ENCODE results near the gene RAC3.

RAC3 gene

DNA sequence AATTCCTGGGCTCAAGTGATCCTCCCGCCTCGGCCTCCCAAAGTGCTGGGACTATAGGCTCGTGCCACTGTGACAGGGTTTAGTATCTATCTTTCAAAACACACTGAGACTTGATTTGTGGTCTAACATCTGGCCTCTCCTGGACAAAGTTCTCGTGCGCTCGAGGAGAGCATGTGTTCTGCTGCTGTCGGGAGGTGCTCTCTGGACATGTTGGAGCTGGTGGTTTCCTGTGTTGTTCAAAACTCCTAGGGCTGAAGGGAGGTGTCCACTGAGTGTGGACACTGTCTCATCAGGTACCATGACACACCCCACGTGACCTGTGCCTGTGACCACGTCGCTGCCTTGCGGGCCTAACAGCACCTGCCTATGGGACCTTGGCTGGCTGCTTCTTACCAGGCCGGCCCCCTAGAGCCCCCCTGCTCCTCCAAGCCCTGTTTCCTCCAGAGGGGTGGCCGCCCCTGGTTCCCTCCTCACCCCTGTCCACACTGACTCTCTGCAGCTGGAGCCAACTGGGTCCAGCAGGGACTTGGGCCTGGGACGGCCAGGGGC is 14.5 kb downstream of the RAC3 start:
- DNase-seq, result no peak

DNA sequence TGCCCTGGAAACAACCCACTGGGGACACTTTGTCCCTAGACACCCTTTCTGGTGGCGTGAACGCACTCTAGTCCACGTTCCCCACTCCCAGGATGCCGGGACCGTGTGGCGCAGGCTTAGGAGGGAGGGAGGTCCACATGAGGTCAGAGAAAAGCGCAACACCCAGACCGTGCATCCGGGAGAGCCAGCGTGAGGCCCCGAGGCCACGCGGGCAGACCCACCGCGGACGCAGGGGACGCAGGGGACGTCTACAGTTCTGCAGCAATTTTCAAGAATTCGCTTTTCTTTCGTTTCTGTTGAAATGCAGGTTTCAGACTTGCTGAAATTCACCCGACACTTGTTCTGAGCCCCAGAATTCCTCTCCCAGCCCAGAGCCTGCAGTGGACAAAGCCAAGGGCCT is 15.4 kb downstream of the RAC3 start:
- DNase-seq, result no peak

DNA sequence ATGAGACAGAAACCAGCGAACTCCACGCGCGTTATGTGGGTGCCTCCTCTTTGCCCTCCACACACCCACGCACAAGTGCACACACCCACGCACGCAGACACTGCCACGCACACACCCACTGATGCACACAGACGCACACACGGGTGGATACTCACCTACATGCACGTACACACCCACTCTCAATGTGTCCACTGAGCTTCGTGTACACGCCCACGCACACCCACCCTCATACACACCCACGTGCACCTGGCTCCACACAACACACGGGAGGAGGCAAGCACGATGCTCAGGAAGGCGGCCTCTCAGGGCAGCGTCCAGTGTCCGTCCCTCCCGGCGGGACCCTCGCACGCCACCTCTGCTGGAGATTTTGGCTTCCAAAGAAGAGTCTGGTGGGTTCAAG is 15.9 kb downstream of the RAC3 start:
- DNase-seq, result no peak

DNA sequence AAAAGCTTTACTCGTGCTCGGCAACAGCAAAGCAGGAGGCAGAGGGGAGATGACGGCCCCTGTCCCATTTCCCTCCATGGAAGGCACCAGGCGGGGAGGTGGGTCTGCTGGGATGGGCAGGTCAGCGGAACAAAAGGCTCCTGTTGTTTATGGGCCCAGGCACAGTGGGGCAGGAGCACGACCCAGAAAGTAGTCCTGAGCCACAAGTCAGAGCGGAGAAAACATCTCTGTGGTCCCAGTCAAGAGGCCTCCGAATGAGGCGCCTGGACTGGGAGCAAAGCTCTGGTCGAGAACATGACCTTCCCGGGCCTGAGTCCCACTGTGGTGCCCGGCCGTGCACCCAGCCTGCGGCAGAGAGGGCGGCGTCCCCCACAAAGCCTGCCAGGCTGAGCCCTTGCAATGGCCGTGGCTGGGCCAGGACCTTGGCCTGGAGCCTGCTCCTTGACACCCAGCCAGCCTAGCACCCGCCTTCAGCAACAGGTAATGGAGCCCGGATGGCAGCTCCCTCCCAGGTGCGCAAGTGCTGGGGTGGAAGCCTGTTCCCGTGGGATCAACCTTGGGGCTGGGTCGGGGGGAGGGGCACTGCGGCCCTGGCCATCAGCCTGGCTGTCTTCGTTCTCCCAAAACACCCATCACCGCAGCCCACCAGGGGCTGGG is 16.6 kb downstream of the RAC3 start:
- DNase-seq, result no peak

DNA sequence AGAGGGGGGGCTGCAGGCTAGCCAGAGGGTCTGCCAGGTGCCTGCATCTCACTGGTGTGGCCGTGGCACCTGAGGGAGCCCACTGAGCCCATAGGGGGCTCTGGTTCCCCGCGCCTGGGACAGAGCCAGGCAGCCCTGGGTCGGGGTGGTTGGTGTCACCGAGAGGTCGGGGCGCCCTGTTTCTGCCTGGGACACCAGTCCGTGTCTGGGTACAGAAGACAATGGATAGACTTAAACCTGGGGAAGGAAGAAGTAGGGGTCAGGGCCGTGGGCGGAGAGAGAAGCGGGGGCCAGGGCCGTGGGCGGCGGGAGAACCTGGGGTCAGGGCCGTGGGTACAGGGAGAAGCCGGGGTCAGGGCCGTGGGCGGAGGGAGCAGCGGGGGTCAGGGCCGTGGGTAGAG is 17.1 kb downstream of the RAC3 start:
- DNase-seq, result no peak

DNA sequence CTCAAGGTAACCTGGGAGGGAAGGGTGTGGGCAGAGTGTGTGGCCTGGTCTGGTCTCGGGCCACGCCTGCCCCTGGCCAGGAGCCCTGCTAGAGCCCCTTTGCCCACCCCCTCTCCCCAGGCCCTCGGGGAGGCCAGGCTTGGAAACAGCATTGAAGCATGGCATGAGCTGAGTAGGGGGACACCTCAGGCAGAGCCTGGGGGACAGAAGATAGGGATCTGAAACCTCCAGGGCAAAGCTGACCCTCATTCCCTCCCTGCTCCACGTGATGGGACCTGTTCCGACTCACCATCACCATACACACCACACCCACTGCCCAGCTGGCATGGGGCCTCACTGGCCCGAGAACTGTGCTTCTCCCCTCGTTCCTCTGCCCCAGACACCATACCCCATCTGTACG is 17.6 kb downstream of the RAC3 start:
- no peak for DNase-seq

DNA sequence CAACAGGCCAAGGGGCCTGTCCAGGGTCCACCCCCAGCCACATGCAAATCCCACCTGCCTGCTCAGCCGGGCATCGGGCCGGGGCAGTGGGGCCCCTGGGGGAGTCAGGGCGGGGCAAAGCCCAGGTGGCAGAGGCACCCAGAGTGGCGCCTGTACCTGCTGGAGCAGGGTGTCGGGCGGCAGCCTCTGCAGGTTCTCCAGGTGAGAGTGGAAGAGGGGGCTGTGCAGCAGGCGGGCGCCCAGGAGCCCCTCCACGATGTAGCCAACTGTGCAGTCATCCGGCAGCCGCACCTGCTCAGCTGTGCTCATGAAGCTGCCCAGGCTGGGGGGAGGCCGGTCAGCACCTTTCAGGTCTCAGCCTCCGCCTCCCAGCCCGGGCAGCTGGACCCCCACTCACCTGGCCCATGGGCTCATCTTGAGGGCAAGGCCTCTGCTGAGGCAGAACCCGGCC is 18.1 kb downstream of the RAC3 start:
- DNase-seq, result no peak

DNA sequence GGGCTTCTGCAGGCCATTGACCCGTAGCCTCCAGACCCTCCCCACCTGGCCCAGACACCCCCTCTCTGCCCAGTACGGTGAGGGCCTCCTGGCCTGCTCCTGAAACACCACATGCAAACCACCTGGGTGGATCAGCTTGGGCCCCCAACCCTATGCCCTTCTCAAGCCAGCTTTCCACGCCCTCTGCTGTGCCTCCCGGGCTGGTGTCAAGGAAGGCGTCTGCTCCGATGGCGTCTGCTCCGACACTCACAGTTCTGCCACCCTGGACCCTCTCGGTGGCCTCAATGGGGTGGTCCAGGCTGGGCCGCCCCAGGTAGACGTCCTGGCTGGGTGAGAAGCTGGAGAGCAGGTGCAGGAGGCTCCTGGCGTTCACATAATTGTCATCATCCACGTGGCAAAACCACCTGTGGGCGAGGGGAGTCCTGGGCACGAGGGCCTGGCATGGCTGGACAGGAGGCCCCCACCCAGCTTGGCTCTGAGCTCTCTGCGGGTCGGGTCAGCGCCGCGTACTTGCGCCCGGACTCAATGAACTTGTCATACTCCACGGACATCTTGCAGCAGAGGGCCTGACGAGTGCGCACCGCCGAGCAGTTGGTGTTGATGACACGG is 18.8 kb downstream of the RAC3 start:
- no peak for DNase-seq

DNA sequence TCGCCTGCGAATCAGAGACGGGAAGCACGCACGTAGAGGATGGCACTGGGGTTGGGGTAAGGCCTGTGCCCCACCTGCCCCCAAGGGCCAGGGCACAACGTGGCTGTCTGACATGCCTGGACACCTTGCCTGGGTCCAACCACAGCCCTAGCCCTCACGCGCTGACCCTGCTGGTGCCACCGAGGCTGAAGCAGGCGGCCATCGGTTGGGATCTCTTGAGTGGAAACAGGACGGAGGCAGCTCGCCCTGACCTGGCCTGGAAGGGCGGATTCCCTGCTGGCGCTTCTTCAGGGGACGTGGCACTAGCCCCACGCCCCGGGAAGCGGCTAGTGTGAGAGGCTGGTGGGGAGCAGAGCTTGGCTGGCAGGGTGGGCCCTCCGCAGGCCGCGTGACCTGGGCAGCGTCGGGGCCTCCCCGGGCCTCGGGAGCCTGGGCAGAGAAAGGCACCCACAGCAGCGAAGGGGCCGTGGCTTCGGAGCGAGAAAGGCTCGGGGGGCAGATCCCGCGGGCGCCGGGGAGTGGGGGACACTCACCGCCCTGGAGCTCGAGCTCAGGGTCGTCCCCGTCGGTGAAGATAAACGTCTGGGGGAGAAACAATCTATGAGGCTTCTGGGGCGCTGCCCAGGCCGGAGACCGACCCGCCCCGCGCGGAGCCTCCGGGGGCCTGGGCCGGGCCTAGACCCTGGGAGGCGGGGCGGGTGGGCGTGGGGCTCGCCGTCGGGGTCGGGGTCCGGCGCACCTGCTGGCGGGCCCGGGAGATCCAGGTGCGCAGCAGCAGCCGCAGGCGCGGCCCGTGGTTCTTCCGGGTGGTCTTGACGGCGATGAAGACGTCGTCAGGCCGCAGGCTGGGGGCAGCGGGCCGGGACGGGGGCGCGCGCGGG is 19.5 kb downstream of the RAC3 start:
- no peak for DNase-seq

DNA sequence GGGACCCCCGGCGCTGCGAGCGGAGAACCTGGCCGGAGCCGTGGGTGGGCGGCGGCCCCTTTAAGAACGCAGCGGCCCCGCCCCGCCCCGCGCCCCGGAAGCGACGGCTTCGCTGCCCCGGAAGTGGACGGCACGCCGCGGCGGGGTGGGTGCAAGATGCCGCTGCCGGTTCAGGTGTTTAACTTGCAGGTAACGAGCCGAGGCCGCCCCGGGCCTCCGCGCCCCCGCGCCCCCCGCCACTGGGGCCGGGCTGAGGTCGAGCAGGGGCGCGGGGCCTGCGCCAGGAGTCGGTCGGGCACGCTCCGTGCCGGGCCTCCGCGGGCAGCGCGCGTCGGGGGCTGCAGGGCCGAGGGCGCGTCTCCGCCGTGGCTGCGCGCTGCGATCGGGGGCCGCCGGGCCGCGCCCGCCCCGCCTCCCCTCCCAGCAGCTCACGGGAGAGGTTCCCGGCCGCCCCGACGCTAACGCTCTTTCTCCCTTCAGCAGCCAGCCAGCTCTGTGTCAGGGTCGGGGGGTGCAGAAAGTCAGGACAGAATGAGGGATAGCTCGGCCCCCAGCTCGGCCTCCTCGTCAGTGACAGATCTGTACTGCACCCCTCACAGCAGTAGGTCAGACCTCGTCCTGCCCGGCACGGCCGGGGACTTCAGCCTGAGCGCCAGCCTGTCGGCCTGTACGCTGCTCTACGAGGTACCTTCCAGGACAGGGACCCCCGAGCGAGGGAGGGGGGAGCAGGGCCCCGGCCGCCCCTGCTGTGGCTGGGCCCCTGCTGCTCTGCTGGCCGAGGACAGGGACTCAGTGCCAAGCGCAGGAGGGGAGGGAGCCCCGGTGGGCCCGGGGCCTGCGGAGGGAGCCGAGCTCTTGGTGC is 20.5 kb downstream of the RAC3 start, which contains the start of the genes GPS1 and RFNG:
Gene GPS1, plus strand, starts transcription at position 123 of the 862 bp plus-strand sequence. Its CDS starts 34 bp downstream, at position 157.
Gene RFNG, minus strand, starts transcription at position 36 of the 862 bp plus-strand sequence. CDS start 45 bp downstream, outside the sequence.
- peak; percentile 94 for DNase-seq

DNA sequence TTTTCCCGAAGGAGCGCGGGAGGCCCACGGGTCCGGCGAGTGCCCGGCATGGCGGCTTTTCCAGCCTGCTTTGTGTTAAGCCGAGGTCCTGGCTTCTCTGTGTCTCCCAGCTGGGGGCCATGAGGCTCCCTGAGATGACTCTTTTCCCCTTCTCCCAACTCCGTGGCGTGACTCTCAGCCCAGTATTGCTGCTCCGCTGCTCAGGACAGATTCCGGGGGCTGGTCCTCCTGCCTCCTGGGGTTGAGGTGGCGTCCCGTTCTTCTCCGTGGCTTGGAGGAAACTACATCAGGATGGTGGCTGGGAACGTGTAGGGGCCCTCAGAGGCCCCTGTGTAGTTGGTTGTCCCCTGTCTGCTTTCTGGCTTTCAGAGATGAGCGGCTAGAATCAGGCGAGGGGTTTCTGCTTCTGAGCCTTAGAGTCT is 21.2 kb downstream of the RAC3 start:
- peak; percentile 56 for DNase-seq

DNA sequence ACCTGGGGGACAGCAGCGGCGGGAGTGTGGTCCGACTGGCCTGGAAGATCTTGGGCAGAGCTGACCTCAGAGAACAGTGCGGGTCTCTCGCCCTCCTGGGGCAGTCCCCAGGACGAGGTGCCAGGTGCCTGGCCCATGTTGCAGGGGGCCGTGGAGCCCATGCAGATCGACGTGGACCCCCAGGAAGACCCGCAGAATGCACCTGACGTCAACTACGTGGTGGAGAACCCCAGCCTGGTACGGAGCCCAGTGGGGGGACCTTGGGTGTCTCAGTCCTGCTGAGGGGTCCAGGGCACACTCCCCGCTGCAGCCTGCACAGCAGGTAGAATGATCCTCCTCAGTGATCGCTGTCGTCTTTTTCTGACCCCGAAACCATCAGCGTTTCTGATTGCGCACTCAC is 21.7 kb downstream of the RAC3 start:
- DNase-seq, result peak; percentile 52

DNA sequence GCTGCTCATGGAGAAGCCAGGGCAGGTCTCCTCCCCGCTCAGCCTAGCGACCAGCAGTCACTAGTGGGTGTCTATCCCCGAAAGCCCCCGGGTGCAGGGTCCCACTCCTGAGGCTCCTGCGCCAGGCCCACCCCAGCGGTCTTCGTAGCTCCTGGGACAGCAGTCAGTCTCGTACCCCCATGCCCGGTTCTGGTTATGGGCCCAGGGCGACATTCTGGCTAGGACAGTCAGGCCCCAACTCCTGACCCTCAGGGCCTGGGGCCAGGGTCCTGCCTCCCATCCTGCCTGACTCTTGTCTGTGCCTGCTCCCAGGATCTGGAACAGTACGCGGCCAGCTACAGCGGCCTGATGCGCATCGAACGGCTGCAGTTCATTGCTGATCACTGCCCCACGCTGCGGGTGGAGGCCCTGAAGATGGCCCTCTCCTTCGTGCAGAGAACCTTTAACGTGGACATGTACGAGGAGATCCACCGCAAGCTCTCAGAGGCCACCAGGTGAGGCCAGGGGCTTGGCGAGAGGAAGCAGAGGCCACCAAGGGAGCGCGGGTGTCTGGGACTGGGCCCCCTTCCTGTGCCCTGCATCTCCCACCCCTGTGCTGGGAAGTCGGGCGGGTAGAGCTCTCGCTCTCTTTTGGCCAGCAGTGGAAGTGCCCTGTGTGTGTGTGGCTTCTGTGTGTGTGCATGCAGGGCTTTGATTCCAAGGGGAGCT is 22.2 kb downstream of the RAC3 start:
- peak; percentile 56 for DNase-seq

DNA sequence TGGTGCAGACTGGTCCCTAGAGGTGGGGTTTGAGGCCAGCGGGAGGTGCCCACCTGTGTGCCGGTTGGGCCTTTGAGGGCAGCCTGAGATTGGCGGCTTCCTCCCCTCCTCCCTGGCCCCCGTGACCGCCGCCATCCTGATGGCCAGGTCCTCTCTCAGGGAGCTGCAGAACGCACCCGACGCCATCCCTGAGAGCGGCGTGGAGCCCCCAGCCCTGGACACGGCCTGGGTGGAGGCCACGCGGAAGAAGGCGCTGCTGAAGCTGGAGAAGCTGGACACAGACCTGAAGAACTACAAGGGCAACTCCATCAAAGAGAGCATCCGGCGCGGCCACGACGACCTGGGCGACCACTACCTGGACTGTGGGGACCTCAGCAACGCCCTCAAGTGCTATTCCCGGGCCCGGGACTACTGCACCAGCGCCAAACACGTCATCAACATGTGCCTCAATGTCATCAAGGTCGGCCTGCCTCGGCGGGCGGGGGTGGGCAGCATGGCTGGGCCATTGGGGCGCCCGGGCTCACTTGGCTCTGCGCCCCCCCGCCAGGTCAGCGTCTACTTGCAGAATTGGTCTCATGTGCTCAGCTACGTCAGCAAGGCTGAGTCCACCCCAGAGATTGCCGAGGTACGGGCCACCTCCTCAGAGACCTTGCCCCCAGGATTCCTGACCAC is 23.0 kb downstream of the RAC3 start:
- DNase-seq, result peak; percentile 57

DNA sequence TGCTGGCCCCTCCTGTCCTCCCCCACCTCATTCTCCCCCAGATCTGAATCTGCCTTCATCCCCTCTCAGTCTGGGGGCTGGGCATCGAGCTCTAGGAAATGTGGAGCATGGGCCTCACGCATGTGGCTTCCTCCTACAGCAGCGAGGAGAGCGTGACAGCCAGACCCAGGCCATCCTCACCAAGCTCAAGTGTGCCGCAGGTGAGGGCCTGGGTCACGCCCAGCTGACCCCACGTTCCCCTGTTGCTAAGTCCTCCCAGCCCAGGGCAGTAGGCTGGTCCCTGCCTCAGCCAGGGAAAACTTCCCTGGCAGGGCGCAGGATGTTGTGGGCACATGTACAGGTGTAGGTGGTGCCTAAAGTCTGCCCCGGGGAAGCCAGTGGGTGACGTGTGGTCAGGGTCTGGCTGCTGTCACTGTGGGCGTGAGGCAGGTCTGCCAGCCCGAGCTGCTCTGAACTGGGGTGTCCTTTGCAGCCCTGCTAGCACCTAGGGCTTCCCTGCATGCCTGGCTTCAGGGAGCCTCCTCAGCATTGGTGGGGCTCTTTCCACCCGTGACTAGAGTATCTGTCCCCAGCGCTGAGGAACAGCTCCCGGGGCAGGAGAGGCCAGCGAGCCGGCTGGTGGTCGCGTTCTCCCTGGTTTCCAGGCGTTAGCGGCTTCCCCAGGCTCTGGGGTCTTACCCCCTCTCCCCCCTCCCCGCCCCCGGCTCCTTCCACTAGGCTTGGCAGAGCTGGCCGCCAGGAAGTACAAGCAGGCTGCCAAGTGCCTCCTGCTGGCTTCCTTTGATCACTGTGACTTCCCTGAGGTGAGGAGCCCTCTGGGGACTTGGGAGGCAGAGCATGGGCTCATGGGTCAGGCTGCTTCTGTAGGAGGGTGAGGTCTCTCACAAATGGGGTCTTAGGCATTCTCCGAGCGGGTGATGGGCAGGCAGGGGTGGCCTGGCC is 23.8 kb downstream of the RAC3 start:
- peak; percentile 56 for DNase-seq

DNA sequence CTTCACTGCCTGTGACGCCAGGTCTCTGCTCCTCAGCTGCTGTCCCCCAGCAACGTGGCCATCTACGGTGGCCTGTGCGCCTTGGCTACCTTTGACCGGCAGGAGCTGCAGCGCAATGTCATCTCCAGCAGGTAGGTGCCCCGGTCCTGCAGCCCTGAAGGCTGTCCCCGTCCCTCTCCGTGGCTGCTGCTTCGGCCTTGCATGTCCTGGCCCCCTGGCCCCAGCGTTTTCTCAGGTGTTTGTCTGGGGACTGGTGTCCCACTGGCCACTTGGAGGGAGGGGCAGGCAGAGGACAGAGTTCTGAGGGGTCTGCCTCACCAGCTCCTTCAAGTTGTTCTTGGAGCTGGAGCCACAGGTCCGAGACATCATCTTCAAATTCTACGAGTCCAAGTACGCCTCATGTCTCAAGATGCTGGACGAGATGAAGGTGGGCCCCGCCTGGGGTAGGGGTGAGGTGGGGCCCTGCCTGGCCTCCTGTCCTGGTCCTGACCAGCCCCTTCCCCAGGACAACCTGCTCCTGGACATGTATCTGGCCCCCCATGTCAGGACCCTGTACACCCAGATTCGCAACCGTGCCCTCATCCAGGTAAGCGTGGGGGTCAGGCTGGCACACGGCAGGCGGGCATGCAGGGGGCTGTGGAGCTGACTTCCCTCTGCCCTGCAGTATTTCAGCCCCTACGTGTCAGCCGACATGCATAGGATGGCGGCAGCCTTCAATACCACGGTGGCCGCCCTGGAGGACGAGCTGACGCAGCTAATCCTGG is 24.7 kb downstream of the RAC3 start:
- no peak for DNase-seq

DNA sequence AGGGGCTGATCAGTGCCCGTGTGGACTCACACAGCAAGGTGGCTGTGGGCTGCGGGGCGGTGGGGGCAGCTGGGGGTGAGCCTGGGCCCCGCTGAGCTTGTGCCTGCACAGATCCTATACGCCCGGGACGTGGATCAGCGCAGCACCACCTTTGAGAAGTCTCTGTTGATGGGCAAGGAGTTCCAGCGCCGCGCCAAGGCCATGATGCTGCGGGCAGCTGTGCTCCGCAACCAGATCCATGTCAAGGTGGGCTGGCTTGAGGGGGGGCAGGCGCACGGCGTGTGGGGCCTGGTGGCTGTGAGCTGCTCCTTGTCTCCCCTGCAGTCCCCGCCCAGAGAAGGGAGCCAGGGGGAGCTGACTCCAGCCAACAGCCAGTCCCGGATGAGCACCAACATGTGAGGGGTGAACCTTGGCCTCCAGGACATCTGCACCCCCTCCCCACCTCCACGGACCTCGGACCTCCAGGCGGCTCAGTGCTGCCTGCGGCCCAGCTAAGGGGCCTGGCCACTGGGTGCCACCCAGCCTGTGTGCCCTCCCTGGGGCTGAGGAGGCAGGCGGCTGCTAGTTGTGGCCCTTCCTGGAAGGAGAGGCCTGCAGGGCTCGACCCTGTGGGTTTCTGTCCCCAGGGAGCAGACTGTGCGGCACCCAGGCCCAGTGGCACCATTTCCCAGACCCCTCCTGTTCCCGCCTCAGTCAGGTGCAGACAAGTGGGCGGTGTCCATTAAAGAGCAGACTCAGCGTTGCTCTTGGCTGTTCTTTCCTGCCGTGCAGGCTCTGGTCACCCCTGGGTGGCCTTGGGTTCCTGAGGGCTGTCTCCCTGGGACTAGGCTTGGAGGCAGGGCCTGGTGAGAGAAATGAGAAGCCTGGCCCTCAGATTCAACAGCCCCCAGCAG is 25.5 kb downstream of the RAC3 start:
- DNase-seq, result no peak
